GM15510 (cell line): ENCODE measurements around the gene PTGR2.

Experiments
- POLR2A ChIP-seq: IDR thresholded peaks from 3 replicates; pipeline ENCODE4 v1.6.1; 2011; ENCODE audit warnings: borderline replicate concordance; ENCODE audit not compliant: insufficient read length; ENCODE audit errors: extremely low read depth

Gene PTGR2

DNA sequence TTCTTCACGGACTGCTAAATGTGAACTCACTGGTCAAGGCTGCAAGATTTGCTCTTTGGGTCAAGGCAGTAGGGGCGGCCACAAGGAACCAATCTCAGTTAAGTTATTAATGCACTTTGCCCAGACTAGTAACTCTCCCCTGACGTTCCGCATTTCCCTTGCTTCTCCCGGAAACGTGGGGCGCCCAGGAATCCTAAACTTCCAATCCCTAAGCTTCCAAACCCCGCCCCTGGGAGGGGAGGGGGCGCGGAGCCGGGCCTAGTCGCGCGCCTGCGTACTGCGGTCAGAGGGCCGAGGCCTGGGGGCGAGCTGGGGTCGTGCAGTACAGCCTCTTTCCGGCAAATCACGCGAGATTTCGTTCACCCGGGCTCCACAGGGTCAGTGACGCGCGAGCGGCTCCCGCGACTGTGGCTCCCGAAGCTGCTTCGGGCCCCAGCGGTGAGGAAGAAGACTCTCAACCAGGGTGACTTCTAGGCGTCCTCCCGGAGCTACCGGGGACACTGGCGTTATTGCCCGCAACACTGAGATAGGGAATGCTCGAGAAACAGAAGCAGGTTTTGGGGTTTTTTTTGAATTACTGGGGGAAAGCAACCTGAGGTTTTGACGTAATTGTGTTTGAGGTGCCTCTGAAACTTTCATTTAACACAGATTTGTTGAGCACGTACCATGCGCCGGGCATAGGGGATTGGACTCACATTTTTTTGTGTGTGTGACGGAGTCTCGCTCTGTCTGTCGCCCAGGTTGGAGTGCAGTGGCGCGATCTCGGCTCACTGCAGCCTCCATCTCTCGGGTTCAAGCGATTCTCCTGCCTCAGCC is at the start of gene PTGR2:
PTGR2 (plus strand) TSS at position 265 of the 816 bp plus-strand sequence. CDS start 7,032 bp downstream, outside the sequence.
- peak; percentile 78 for TF ChIP-seq POLR2A

DNA sequence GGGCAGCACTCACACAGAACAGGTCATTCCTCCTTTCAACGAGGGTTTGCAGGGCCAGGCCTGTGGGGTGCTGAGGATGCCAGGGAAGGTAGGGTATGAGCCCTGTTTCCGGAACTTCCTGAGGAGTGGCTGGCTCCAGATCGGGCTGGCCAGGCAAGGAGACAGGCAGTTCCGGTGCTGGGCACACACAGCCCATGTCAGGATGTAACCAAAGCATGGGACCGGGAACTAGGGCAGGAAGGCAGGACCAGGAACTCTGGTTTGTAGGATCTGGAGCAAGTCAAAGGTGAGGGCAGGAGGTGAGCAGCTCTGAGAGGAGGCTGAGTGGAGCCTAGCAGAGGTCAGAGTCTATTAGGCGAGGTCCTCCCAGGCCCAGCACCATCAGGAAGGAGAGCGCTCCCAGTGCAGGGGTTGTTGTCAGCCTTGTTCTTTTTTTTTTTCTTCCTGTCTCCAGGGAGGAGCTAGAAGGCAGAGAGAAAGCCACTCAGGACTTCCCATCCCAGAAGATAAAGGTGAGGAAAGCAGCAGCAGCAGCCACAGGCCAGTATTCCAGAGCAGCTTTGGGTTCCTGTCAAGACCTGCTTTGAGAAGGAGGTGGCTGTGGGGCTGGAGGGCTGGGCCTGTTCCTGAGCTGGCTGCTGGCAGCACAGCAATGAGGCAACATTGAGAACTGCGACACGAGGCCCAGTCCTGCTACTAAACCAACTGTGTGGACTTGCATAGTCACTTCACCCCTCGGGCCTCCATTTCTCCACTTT is 49.0 kb upstream of the PTGR2 start:
- TF ChIP-seq POLR2A: no peak

DNA sequence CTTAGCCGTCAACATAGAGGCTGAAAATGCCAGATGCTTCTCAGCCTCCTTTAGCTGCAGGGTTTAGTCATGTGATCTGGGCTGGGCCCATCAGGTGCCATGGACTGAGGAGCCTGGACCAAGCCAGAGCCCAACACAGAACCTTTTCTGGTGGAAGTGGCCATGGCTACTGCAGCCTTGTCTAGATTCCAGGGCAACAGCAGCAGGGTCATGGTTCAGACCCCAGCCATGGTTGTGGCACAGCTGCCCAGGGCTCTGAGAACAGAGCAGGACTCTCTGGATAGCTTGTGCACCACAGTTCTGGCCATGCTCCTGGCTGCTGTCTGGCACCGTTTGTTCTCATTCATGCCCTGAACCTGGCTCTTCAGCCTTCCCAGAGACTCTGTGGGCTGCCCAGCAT is 47.0 kb upstream of the PTGR2 start:
- no peak for TF ChIP-seq POLR2A

DNA sequence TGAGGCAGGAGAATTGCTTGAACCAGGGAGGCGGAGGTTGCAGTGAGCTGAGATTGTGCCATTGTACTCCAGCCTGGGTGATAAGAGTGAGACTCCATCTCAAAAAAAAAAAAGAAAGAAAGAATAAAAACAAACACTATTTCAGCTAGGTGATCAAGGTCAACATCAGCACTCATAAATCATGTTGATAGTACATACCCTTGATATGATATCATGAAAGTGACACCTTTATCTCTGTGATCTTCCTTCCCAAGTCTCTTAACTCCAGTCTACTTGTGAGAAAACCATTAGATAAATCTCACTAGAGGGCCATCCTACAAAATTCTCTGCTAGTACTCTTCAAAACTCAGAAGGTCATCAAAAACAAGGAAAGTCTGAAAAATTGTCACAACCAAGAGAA is 44.2 kb upstream of the PTGR2 start:
- TF ChIP-seq POLR2A: no peak

DNA sequence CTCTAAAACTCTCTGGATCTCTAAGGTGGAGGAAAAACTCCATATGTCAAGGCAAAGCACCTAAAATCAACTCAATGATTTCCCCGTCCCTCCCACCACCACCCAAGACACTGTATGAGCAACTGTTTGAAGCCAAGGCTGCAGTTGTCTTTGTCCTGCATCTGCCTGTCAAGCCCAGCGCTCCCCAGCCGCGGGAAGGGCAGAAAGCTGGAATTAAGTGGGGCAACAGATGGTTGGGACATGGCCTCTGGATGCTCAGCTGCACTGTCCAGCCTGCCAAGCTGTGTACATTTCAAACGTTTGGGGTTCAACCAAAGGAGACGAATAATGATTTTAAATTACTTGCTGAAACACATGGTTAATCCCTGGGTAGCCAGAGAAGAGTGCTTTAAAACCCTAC is 42.2 kb upstream of the PTGR2 start:
- no peak for TF ChIP-seq POLR2A

DNA sequence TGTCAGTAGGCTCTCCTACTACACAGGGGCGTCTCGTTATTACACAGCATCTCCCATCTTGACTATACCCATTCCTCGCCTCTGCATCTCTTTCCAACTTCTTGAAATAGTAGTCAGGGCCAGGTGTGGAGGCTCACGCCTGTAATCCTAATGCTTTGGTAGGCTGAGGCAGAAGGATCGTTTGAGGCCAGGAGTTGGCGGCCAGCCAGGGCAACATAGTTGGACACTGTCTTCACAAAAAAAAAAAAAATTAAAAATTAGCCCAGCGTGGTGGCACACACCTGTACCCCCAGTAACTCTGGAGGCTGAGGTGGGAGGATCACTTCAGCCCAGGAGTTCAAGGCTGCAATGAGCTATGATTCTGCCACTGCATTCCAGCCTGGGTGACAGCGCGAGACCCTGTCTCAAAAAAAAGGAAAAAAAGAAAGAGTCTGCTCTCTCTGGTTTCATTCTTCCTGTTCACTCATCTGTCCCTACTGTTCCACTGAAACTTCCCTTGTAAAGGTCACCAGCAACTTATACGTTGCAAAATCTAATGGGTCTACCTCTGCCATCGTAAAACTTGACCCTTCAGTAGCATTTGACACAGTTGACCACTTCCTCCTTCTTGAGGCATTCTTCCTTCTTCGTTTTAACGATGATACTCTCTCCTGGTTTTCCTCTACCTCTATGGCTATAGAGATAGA is 41.0 kb upstream of the PTGR2 start:
- TF ChIP-seq POLR2A: no peak

DNA sequence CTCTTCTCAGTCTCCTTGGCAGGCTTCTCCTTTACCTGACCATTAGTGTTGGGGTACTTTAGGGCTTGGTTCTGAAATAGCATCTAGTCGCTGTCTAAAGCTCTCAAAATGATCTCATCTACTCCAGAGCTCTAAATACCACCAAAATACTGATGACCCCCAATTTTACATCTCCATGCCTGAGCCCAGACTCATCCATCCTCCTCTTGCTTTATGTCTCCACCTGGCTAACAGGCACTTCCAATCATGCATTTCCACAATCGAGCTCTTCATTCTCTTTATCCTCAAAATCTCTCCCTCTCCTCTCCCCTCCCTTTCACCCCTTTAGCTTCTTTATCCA is 40.5 kb upstream of the PTGR2 start:
- TF ChIP-seq POLR2A: no peak

DNA sequence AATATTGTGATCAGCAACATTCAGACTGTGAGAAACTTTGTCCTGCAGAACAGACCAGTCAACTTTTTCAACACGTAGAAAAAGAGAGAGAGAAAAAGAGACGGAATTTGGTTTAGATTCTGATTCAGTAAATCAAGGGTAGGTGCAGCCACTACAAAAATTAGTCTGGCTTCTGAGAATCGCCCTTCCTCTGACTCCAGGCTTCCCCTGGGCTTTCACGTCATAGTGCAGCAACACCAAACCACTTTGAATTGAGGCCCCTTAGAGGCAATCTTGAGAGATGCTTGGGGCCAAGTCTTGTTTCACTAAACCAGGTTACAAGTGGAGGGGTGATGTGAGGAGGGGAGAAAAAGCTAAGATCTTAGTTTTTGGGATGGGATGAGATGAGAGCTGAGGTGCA is 37.5 kb upstream of the PTGR2 start:
- no peak for TF ChIP-seq POLR2A

DNA sequence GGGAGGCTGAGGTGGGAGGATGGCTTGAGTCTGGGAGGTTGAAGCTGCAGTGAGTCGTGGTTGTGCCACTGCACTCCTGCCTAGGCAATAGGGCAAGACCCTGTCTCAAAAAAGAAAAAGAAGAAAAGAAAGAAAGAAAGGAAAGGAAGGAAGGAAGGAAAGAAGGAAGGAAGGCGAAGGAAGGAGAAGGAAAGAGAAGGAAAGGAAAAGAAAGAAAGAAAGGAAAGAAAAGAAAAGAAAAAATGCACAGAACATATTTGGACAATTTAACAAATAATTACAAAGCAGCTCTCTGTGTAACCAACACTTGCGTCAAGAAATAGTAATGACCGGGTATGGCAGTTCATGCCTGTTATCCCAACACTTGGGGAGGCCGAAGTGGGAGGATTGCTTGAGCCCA is 35.8 kb upstream of the PTGR2 start:
- TF ChIP-seq POLR2A: no peak

DNA sequence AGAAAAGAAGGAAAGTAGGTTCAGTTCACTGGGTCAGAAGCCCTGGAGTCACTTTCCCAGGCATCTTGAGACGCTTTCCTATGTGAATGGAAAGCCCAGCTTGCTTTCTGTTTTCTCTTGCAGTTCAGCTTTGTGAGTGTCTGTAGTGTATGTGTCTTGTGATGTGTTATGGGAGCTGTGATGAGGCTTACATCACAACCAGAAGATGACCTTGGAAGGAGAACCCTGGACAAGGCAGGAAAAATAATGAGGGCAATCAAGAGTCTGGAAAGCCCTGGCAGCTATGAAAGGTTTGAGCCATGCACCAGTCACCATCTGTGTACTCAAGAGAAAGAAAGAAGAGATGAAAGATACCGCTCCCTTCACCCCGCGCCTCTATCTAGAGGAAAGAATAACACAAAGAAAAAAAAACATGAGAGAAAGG is 35.2 kb upstream of the PTGR2 start:
- no peak for TF ChIP-seq POLR2A

DNA sequence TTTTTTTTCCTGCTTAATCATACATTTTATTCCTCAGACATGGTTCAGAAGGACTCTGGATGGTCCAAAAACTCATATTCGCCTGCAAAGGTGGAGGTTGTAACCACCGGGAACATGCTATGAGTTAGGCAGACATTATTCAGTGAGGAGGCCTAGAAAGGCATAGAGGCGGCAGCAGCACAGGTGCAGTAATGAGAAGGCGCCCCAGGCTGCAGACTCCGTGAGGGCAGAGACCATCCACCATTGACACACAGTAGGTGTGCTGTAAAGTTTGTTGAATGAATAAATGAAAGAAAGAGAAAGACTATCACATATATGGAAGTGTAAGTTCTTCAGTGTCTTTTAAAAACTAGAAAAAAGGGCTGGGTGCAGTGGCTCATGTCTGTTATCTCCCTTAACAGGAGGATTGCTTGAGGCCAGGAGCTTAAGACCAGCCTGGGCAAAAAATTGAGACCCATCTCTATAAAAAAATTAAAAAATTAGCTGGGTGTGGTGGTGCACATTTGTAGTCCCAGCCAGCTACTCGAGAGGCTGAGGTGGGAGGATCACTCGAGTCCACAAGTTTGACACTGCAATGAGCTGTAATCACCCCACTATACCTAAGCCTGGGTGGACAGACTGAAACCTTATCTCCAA is 34.5 kb upstream of the PTGR2 start:
- TF ChIP-seq POLR2A: no peak

DNA sequence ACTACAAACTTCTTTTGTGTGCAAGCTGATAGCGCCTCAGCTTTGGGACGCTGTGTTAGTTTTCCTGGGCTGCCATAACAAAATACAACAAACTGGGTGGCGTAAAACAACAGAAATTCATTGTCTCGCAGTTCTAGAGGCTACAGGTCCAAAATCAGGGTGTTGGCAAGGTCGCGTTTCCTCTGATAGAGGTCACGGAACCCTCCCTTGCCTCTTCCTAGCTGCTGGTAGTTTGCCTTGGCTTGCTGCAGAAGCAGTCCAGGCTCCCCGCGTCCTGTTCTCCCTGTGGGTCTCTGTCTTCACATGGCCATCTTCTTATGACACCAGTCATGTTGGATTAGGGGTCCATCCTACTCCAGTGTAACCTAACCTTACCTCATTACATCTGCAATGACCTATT is 32.8 kb upstream of the PTGR2 start:
- TF ChIP-seq POLR2A: no peak

DNA sequence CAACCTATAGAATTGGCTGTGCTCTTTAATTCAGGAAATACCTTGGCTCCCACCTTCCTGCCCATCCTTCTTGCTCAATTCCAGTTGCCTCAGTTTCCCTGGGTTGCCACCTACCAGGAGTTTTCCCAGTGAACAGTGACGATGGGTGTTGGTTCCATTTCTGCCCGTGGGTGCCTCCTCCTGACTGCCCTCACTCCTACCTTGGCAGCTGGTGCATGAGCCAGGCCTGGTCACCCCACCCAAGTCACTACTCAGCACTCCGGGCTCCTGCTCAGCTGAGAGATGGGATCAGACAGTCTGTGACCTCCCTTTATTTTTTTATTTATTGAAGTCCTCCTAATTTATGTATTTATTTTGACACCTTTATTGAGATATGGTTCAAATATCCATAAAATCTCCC is 31.0 kb upstream of the PTGR2 start:
- TF ChIP-seq POLR2A: no peak

DNA sequence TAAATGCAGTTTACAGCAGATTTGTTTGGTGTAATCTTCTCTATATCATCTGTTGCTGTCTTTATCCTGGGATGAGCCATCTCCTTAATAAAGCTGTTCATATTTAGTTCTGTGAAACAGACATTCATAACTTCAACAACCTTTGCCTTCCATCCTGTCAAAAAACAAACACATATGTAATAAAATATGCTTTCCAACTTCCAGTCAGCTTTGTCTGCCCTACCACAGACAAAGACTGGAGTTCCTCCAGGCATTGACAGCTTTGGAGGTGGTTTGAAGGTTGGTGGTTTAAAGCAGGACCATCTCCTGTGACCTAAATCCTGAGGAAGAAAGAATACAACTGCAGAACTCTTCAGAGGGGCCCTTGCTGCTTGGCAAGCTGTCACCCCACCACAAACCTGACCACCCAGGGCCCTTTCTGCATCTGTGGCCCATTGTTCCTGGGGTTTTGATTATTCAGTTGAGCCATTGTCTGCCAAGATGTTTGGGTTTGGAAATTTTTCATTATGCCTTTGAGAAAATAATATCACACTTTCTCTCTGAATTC is 28.2 kb upstream of the PTGR2 start:
- TF ChIP-seq POLR2A: no peak

DNA sequence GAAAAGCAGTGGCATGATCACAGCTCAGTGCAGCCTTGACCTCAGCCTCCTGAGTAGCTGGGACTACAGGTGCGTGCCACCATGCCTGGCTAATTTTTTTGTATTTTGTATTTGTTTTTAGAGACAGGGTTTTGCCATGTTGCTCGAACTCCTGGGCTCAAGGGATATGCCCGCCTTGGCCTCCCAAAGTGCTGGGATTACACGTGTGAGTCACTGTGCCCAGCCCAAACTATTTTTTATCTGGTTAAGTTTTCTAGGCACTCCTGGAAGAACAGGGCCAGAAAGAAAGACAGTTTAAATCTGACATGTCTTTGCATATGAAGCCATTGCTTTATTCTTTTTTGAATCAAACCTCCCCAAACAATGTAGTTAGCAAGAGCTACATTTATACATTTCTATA is 27.5 kb upstream of the PTGR2 start:
- TF ChIP-seq POLR2A: no peak
